ACC112 (cell line): ENCODE measurements around the gene PPFIBP1.
"Not testable (repeated sequence)": the region's sequence is repeated elsewhere in the genome, so short reads cannot be mapped to it uniquely, and the experiment has no call there.

Source experiments
- H2AFZ ChIP-seq: fragments of 200-600 bp; sonication (generic); one replicate; pipeline ENCODE4 v1.6.0; 2017; ENCODE audit warnings: antibody characterized with exemption, low read length; ENCODE audit not compliant: unreplicated experiment
- H3K27ac ChIP-seq: fragments of 200-600 bp; sonication (generic); 2 replicates; pipeline ENCODE4 v1.5.1; 2014; ENCODE audit warnings: low read depth, mild to moderate bottlenecking, antibody characterized with exemption, low read length, moderate library complexity
- H3K27me3 ChIP-seq: fragments of 200-600 bp; sonication (generic); 2 replicates; pipeline ENCODE4 v1.6.1; 2014; ENCODE audit warnings: mild to moderate bottlenecking, antibody characterized with exemption, low read length, moderate library complexity, mixed read lengths; ENCODE audit not compliant: insufficient read depth
- H3K36me3 ChIP-seq: fragments of 200-600 bp; sonication (generic); 2 replicates; pipeline ENCODE4 v1.6.1; 2016; ENCODE audit warnings: mild to moderate bottlenecking, antibody characterized with exemption, low read length, moderate library complexity, mixed read lengths; ENCODE audit not compliant: insufficient read depth
- H3K4me1 ChIP-seq: fragments of 200-600 bp; sonication (generic); one replicate; pipeline ENCODE4 v1.6.1; 2016; ENCODE audit warnings: low read length, mixed read lengths; ENCODE audit not compliant: insufficient read depth, unreplicated experiment, control insufficient read depth
- H3K4me3 ChIP-seq: fragments of 200-600 bp; sonication (generic); 2 replicates; pipeline ENCODE4 v1.5.1; 2014; ENCODE audit warnings: mild to moderate bottlenecking, low read depth, low read length
- H3K79me2 ChIP-seq: fragments of 200-600 bp; sonication (generic); one replicate; pipeline ENCODE4 v1.6.0; 2016; ENCODE audit warnings: low read length; ENCODE audit not compliant: control insufficient read depth, unreplicated experiment, insufficient read depth

The PPFIBP1 gene

DNA sequence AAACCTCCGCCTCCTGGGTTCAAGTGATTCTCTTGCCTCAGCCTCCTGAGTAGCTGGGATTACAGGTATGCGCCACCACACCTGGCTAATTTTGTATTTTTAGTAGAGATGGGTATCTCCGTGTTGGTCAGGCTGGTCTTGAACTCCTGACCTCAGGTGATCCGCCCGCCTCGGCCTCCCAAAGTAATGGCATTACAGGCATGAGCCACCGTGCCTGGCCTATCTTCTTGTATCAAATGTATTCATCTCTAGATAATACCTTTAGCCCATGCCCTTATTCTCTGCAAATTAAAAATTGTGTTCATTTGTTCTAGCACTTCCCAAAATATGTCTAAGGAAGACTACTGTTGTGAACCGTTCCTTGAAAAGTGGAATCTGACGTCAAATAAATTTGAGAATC, 210.3 kb downstream of the PPFIBP1 start:
- H3K4me1 ChIP-seq, H3K4me3 ChIP-seq, H3K27ac ChIP-seq, H3K27me3 ChIP-seq, H2AFZ ChIP-seq, H3K79me2 ChIP-seq: not testable (repeated sequence)
- peaks cover 21% of the 10 kb centered on the region for H3K36me3 ChIP-seq

DNA sequence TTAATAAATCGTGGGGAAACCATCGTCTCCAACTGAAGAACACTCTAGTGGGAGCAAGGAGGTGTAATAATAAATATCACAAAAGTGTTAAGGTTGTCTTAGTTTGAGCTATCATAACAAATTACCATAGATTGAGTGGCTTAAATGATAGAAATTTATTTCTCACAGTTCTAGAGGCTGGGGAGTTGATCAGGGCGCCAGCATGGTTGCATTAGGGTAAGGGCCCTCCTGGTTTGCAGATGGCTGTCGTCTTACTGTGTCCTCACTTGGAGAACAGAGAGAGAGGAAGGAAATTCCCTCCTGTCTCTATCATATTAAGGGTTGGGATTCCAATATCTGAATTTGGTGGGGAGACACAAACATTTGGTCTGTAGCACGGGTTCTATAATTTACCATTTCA, 219.6 kb downstream of the PPFIBP1 start:
- no peak overlapping the region for H3K4me3 ChIP-seq
- no peaks in the 10 kb centered on the region for H3K27me3 ChIP-seq
- no peak overlapping the region for H2AFZ ChIP-seq
- H3K36me3 ChIP-seq, result peaks cover 16% of the 10 kb centered on the region; the same call in 1 of the 2 replicates
- H3K79me2 ChIP-seq, result peaks cover 3% of the 10 kb centered on the region
- H3K27ac ChIP-seq, result no peak overlapping the region
- peaks cover 21% of the 10 kb centered on the region for H3K4me1 ChIP-seq
